Measurements from ENCODE around the gene GSTT2.
"Not testable (repeated sequence)": the region's sequence is repeated elsewhere in the genome, so short reads cannot be mapped to it uniquely, and the experiment has no call there.

Gene GSTT2

GRCh38 chr22:23979557-23980240, at the start of gene GSTT2:
Gene GSTT2, plus strand, starts transcription at chr22:23980134.
- not testable (repeated sequence) for DNase-seq (ENCODE audit: low spot score)

GRCh38 chr22:23938328-23939016, 41.5 kb upstream of the GSTT2 start:
- no peak for DNase-seq (ENCODE audit: low spot score)

GRCh38 chr22:23939017-23939357, 40.9 kb upstream of the GSTT2 start:
- DNase-seq (ENCODE audit: low spot score) = no peak

GRCh38 chr22:23940166-23940565, 39.8 kb upstream of the GSTT2 start:
- not testable (repeated sequence) for DNase-seq (ENCODE audit: low spot score)

DNA sequence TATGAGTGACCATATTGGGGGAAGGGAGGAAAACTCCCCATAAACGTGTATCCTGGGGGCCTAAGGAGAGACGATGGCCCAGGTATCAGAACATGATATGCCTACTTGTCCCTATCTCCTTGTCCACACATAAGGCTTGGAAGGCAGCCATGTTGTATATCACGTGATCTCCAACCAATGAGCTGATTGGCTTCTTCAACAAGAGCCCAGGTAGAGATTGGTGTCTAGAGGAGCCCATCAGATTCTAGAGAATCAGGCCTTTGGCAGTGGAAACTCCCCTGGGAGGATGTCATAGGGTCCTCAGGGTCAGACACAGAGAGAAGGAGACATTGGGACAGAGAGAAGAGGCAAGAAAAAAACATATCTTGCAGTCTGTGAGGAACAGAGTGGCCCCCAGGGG, 32.5 kb upstream of the GSTT2 start:
- not testable (repeated sequence) for DNase-seq (ENCODE audit: low spot score)

GRCh38 chr22:23949764-23950163, 30.2 kb upstream of the GSTT2 start:
- DNase-seq (ENCODE audit: low spot score) = not testable (repeated sequence)

- not testable (repeated sequence) for DNase-seq (ENCODE audit: low spot score)
Observed at GRCh38 chr22:23951383-23951782, 28.6 kb upstream of the GSTT2 start.

GRCh38 chr22:23952794-23953405, 27.0 kb upstream of the GSTT2 start:
- not testable (repeated sequence) for DNase-seq (ENCODE audit: low spot score)

GRCh38 chr22:23953485-23953884, 26.4 kb upstream of the GSTT2 start:
- not testable (repeated sequence) for DNase-seq (ENCODE audit: low spot score)

- DNase-seq (ENCODE audit: low spot score) = not testable (repeated sequence)
Observed at GRCh38 chr22:23954193-23954990, 25.5 kb upstream of the GSTT2 start.

DNA sequence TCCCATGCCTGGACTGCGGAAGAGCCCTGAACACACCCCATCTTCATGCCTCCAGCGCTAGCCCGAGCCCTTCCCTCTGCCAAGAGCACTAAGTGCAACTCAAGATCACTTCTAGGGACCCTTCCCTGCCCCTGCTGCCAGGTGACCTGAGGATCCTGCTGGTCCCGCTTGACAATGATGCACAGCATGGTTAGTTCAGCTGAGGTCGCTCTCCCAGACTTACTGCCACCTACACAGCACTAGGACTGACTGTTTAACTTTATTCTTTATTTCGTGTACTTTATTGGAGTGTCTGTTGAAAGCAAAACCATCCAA, 25.0 kb upstream of the GSTT2 start:
- DNase-seq (ENCODE audit: low spot score) = not testable (repeated sequence)

DNA sequence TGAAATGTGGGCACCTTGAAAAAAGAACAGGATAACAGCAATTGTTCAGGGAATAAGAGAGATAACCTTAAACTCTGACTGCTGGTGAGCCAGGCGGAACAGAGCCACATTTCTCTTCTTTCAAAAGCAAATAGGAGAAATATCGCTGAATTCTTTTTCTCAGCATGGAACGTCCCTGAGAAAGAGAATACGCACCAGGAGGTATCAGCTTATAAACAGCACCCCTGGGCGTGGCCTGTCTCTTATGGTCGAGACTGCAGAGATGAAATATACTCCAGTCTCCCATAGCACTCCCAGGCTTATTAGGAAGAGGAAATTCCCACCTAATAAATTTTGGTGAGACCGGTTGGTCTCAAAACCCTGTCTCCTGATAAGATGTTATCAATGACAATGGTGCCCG, 24.0 kb upstream of the GSTT2 start:
- not testable (repeated sequence) for DNase-seq (ENCODE audit: low spot score)

DNA sequence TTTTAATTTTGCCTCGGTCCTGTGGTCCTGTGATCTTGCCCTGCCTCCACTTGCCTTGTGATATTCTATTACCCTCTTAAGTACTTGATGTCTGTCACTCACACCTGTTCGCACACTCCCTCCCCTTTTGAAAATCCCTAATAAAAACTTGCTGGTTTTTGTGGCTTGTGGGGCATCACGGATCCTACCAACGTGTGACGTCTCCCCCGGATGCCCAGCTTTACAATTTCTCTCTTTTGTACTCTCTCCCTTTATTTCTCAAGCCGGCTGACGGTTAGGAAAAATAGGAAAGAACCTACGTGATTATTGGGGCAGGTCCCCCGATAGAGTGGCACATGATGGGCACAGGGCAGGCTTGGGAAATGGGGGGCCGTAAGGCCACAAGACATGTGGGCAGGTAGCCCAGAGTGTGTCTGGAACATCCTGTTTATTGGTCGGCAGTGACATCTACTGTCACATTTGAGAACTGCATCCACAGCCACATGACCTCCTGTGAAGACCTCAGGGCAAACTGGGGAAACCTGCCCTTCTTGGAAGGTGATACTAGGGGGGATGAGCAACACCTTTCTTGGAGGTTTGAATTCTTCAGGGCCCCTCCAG, 23.5 kb upstream of the GSTT2 start:
- peak; percentile 40 for DNase-seq (ENCODE audit: low spot score)

- not testable (repeated sequence) for DNase-seq (ENCODE audit: low spot score)
Observed at GRCh38 chr22:23961084-23961771, 18.7 kb upstream of the GSTT2 start, which contains the start of gene GSTT2B. Gene GSTT2B, minus strand, starts transcription at chr22:23961195. Its CDS starts 64 bp downstream, at chr22:23961131.

GRCh38 chr22:23966094-23966493, 13.8 kb upstream of the GSTT2 start:
- not testable (repeated sequence) for DNase-seq (ENCODE audit: low spot score)

DNA sequence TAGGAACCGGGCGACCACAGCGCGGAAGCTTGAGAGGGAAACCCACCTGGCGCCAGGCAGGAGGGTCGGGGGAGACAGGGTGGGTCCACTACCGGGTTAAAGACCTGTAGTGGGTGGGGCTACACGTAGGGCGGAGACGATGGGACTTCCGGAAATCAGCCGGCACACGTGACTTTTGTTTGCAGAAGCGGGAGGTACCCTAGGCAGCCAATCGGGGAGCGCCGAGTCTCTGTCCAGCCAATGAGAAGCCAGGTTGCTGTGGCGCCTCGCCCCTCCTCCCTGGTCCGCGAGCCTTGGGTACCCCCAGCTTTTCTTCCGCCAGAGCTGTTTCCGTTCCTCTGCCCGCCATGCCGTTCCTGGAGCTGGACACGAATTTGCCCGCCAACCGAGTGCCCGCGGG, 13.4 kb upstream of the GSTT2 start, which contains the start of gene DDTL:
DDTL (plus strand) TSS at position 321 of the 400 bp plus-strand sequence; CDS start at position 348, 27 bp downstream.
- DNase-seq (ENCODE audit: low spot score) = not testable (repeated sequence)

GRCh38 chr22:23969071-23969470, 10.9 kb upstream of the GSTT2 start:
- DNase-seq (ENCODE audit: low spot score) = no peak

- DNase-seq (ENCODE audit: low spot score) = no peak
Observed at GRCh38 chr22:23970201-23970641, 9.7 kb upstream of the GSTT2 start.

- DNase-seq (ENCODE audit: low spot score) = no peak
Observed at GRCh38 chr22:23970816-23971486, 9.0 kb upstream of the GSTT2 start.

DNA sequence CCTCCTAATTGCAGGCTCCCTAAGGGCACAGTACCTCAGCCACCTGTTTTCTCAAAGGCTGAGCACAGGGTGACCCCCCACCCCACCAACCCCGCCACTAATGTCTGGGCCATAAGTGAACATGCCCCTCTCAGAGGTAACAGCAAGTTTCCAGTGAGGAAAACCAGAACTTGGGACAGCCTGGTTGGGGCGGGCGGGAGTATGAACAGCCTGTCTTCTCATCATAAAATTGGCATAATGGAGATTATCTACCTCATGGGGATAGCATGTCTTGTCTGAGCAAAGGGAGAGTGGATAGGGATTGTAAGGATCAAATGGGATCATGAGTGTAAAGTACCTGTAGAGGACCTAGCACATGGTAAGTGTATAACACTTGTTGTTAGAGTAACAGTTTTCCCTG, 8.0 kb upstream of the GSTT2 start:
- DNase-seq (ENCODE audit: low spot score) = not testable (repeated sequence)

GRCh38 chr22:23974345-23974744, 5.6 kb upstream of the GSTT2 start, which contains the start of gene DDT:
Gene DDT, minus strand, starts transcription at chr22:23974441. Its CDS starts 27 bp downstream, at chr22:23974414.
- DNase-seq (ENCODE audit: low spot score) = not testable (repeated sequence)
